ENCODE data around the gene ANO2.

ANO2 gene

DNA sequence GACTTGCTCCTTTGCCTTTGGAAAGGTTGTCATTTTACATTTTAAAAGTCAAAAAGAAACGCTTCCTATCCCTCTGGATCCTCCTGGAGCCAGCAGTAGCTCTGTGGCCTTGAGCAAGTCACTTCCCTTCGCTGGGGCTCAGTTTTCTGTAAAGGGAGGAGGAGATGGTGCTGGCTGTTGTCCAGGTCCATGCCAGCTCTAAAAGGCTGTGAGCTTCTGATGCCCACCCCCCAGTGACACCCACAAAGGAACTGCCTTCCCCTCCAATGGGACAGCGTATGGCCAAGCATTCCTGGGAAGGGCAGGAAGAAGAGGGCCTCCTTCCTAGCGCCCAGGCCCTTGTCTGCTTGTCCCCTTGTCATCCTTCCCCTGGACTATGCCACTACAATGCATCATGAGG lies 431.7 kb downstream of the ANO2 start:
- TF ChIP-seq, protein P1, sequence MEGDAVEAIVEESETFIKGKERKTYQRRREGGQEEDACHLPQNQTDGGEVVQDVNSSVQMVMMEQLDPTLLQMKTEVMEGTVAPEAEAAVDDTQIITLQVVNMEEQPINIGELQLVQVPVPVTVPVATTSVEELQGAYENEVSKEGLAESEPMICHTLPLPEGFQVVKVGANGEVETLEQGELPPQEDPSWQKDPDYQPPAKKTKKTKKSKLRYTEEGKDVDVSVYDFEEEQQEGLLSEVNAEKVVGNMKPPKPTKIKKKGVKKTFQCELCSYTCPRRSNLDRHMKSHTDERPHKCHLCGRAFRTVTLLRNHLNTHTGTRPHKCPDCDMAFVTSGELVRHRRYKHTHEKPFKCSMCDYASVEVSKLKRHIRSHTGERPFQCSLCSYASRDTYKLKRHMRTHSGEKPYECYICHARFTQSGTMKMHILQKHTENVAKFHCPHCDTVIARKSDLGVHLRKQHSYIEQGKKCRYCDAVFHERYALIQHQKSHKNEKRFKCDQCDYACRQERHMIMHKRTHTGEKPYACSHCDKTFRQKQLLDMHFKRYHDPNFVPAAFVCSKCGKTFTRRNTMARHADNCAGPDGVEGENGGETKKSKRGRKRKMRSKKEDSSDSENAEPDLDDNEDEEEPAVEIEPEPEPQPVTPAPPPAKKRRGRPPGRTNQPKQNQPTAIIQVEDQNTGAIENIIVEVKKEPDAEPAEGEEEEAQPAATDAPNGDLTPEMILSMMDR (IDR thresholded peaks at IDR 0.05; ENCODE audit: low read depth, low read length): no peak
- DNase-seq (ENCODE audit: extremely low read depth, low read depth): no peak
